WI38 (cell line): Measurements from ENCODE around the gene STARD13.

Experiments
- H3K4me3 ChIP-seq: 2 replicates; pipeline ENCODE4 v1.5.1; 2011; ENCODE audit warnings: low read depth, mild to moderate bottlenecking, control low read depth, low read length
- CTCF ChIP-seq: IDR thresholded peaks from 2 replicates; pipeline ENCODE4 v1.5.1; 2012; ENCODE audit warnings: low read depth, mild to moderate bottlenecking, control low read depth, low read length

The STARD13 gene

GRCh38 chr13:33195693-33196464 is 89.7 kb downstream of the STARD13 start:
- H3K4me3 ChIP-seq: no peak overlapping the region
- no peak for TF ChIP-seq CTCF

GRCh38 chr13:33194820-33195692 is 90.5 kb downstream of the STARD13 start:
- peak overlapping the region; percentile 19 for H3K4me3 ChIP-seq
- no peak for TF ChIP-seq CTCF

GRCh38 chr13:33193428-33193974 is 92.1 kb downstream of the STARD13 start:
- no peak overlapping the region for H3K4me3 ChIP-seq
- no peak for TF ChIP-seq CTCF

GRCh38 chr13:33191425-33192210 is 93.9 kb downstream of the STARD13 start:
- no peak overlapping the region for H3K4me3 ChIP-seq
- TF ChIP-seq CTCF: no peak

GRCh38 chr13:33189470-33189869 is 96.1 kb downstream of the STARD13 start:
- H3K4me3 ChIP-seq: no peak overlapping the region

More at GRCh38 chr13:33189470-33189869, 96.1 kb downstream of the STARD13 start:
- no peak for TF ChIP-seq CTCF
